HG02798 (cell line): ENCODE measurements around the gene PDE7B.

Experiments used
- ATAC-seq: cut with Tn5 transposase; IDR thresholded peaks from one replicate; pipeline ENCODE4 v1.9.1; 2021; ENCODE audit warnings: mild to moderate bottlenecking; ENCODE audit not compliant: unreplicated experiment, poor library complexity

The PDE7B gene

DNA sequence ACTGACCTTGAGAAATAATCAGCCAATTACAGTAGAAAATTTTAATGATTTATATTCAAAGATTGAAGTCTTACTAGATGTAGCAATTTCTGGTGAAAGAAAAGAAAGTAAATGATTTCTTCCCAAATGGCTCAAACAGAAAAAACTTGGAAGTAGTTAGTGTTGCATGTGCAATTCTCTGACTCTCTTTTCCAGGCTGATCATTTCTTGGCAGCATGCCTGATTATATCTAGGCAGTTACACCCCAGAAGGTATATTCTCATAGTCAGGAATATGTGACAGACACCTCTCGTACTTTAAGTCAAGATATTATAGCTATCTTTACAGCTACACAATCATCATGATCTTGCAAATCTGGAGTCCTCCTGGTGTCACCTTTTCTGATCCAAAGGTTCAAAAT is 122.9 kb downstream of the PDE7B start:
- ATAC-seq, result no peak

DNA sequence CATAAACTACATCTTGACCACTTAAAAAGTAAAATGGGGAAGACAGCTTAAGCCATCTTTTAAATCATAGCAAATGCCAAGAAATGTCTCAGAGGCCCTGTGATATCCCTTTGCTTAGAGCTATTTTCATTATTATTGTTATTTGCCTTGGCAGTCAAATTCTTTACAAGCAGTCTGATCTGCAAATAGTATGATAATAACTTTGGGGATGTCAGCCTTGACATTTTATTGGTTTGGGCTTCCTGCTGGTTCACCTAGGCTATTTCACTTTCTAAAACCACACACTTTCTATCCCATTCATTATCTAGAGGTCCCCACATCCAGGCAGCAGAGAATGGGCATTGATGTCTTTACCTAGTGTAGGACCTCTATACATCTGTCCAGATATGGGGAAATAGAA is 125.1 kb downstream of the PDE7B start:
- ATAC-seq, result no peak

DNA sequence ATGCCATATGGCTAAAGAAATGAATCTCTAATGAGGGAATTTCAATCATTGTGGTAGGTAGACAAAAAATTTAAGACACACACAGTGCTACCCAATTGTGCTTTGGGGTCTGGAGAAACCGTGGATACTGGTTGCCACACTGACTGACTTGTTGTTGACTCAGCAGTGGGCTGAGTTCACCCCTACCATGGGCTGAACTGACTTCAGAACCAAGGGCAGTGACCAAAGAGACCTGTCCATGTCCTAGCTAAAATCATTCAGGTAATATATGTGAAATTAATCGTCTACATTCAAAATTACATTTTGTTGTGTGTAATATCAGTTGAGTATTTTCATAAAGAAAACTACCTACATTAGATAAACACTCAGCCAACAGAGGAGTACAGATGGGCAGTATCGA is 131.6 kb downstream of the PDE7B start:
- no peak for ATAC-seq

DNA sequence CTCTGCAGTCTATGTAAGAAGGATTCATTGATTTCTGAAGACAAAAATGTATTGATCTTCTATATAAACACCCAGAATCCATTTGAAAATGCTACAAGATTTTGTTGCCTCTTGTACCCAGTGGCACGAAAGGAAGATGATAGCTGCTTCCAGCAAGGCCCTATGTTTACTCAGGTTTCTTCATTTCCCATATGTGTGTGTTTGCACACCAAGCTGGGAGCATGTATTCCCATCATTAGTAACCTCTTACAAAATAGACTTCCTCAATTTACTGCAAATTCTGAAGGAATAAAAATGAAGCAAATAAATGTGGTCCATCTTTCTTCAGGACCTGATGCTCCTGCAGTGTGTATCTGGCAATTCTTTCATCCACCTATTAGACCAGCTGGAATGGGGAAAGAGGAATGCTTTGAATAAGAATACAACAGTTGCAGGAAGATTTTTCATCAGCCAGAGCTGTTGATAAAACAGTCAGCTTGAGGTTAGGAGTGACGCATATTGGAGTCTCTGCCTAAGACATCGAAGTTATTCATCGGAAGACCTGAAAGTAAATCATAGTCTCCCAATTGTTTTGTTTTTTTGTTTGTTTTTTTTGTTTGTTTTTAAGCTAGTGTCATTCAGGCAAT is 132.3 kb downstream of the PDE7B start:
- no peak for ATAC-seq

DNA sequence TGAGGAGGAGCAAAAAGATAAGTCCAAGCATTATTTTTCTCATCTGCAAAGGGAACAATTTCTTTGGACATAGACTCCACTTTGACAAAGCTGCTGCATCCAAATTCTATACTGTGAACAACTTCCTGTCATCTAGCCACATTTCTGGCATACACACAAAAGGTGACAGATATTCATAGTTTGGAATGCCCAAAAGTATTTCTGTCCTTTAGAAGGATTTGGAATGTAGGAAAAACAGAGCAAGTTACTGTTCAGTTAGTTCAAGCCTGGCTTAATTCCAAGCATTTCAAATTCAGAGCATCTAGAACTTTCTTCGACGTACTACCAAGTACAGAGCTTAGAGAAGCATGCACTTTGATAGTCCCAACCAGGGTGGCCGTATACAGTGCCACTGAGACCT is 134.0 kb downstream of the PDE7B start:
- no peak for ATAC-seq

DNA sequence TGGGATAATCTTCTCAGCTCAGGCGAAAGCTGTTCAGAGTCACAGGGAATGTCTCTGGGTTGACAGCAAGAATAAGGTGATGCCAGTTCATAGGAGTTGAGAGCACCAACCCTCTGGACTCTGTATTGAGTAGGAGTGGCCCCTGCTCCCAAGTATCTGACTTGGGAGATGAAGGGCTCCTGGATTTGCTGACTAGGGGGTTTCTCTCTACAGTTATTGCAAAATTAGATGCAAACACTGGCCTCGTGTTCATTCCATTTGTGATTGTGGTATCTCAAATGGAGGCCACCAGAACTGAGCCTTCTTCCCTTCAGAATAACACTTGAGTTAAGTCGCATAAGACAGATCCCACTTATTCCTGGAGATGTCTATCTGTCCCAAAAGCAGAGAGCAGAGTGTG is 135.7 kb downstream of the PDE7B start:
- ATAC-seq, result no peak

DNA sequence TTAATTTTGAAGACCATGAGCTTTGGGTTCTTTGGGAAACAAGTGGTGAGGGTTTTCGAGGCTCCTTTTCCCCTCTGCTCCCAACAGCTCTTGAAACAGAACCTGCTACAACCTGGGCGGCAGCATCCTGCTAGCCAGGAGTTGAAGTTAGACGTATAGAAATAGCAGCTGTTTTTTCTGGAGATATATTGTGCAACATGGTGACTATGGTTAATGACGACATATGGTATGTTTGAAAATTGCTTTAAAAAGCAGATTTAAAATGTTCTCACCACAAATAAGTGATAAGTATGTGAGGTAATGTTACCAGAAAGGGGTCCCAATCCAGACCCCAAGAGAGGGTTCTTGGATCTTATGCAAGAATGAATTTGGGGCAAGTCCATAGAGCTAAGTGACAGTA is 138.9 kb downstream of the PDE7B start:
- no peak for ATAC-seq

DNA sequence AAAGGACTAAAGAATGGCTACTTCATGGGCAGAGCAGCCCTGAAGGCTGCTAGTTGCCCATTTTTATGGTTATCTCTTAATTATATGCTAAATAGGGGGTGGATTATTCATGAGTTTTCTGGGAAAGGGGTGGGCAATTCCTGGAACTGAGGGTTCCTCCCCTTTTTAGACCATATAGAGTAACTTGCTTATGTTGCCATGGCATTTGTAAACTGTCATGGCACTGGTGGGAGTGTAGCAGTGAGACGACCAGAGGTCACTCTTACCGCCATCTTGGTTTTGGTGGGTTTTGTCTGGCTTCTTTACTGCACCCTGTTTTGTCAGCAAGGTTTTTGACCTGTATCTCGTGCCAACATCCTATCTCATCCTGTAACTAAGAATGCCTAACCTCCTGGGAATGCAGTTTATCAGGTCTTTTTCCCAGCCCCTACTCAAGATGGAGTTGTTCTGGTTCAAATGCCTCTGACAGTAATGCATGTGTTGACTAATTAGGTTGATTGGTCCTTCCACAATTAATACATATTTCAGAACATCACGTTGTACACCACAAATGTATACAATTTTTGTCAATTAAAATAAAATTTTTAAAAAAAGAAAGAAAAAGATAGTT is 139.5 kb downstream of the PDE7B start:
- no peak for ATAC-seq

DNA sequence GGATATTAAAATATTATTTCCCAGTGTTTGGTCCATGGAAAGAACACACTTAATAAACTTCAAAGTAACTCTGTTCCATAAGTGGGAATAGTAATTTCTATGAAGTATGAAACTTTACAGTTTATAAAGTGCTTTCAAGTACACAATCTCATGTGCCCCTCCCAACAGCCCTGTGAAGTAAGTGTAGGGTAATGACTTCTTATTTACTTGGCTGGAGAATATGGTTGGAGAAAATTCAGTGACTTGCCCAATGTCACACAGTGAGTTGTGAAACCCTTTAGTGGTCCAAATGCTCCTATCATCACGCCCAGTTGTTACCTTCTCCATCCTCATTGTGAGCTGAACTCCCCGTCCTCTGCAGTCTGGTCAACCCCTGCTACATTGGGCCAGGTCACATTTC is 141.2 kb downstream of the PDE7B start:
- ATAC-seq, result no peak

DNA sequence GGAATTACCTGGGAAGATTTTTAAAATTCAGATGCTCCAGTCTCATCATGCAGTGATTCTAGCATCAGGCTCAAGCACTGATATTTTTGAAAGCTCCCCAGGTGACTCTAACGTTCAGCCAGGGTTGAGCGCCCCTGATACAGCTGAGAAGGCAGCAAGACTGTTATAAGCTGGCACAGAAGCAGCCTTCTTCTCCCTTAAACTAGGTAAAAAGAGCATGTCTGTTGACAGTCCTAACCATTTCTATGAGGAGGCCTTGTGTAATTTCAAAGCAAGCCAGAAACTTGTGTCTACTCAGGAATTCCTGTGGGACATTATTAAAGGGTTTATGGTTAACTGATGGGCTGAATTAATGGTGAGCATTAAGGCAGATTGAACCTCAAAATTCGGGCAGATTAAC is 141.9 kb downstream of the PDE7B start:
- no peak for ATAC-seq

DNA sequence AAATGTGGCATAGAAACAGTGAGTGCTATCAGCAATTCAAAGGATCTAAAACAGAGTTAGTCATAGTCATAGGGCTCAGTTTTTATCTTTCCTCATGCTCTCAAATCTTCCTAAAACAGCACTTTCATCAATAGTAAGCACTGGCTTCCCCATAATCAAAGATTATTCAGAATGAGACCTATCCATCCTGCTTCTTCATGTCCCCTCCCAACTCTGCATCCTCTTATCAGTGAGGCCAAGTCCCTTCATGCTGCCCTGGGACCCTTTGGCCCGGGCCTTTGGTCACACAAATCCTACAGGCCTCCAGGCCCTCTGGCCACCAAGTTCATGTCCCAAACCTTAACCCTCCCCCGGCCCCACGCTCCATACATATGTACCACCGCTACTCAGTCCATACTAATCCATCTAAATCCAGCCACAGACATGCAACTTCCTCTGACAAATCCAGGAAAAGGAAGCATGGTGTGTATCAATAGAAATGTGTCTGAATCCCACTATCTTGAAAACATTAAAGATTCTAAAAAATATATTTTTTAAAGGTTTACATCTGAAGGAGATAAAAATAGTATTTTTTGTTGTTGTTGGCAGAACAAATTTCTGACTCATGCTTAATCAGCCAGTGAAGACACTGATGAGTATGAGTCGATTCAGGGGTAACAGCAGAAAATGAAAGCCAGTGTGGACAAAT is 143.5 kb downstream of the PDE7B start:
- no peak for ATAC-seq

DNA sequence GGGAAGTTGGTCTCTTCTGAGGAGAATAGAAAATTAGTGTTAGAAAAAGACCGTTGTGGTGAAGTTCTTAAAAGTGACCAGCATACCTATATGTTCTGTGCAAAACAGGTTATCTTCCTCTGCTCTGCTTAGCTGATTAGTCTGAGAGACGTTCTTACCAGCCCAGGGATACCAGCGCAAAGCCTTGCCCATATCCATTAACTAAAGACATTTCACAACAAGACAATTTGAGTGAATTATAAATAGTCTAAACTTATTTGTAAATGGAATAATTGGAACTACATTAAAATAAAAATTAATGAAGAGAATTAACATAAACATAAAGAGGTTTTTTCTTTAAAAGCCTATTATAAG is 144.0 kb downstream of the PDE7B start:
- ATAC-seq, result no peak

DNA sequence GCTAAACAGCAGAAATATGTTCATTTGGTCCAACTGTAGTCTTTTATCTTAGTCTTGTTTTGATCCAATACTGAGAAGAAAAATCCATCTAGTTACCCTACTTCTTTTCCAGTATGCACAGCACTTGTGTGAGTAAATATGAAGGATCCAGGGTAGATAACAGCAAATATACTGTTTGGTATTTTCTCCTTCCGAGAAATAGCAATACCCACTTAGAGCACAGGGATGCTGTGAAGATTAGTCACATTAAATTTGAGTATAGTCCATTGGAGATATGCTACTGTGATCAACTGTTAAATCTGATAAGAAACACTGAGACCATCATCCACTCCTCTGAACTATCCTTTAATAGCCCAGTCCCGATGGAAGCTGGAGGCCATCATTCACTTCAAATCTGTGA is 145.2 kb downstream of the PDE7B start:
- no peak for ATAC-seq

DNA sequence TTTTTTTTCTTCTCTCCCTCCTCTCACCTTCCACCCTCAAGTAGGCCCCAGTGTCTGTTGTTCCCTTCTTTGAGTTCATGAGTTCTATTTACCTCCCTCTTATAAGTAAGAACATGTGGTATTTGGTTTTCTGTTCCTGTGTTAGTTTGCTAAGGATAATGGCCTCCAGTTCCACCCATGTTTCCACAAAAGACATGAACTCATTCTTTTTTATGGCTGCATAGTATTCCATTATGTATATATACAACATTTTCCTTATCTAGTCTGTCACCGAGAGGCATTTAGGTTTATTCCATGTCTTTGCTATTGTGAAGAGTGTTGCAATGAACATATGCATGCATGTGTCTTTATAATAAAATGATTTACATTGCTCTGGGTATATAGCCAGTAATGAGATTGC is 147.9 kb downstream of the PDE7B start:
- ATAC-seq, result no peak

DNA sequence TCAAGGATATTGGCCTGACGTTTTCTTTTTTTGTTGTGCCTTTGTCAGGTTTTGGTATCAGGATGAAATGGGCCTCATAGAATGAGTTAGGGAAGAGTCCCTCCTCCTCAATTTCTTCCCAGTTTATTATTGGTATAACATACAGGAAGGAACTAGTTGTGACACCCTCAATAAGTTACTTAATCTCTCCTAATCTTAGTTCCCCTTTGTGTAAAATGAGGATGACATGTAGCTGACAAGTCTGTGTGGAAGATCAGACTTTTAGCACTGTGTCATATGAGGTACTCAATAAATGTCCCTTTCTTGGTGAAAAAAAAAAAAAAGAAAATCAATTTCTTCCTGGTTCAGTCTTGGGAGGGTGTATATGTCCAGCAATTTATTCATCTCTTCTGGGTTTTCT is 155.8 kb downstream of the PDE7B start:
- no peak for ATAC-seq

DNA sequence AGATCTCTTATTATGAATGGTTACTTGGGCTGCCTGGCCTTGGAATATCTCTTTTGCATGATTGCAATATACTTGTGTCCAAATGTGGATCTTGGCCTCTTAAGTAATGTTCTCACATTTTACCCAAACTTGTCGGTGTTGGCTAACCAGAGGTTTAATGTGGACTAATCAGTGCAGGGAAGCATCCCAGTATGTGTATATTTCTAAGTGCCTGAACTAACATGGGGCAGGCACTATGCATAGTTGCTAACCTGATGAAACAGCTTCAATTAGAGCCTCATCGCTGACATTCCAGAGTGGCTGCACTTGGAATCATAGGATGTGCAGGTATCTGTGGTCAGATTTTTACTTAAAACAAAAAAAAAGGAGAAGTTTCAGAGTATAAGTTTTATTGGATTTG is 160.0 kb downstream of the PDE7B start:
- no peak for ATAC-seq

DNA sequence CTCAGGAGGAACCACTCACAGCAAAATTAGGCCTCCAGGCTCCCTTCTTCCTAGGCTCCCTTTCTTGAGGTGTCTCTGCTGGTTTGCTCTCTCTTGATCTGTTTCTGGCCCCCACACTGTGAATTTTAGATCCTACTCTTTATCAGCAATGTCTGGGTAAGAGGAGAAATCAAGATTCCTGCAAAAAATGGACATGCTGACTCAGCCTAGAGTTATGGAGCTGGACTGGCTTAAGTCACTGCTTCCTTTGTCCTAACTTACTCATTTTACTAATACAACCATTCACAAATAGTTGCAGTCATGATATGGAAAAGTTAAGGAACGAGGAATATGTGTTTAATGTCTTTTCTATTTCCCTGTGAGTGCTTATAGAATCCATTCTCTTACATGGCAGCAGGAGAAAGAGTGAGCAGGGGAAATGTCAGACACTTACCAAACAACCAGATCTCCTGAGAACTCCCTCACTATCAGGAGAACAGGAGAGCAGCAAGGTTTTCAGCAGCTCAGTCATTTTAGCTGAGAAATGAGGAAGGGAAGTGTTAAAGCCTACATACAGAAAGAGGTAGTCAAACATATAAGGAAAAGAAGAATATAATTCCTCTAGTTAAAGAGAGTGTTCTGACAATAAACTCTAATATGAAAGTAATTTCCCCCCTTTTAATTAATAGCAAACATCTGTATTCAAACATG is 160.8 kb downstream of the PDE7B start:
- no peak for ATAC-seq

DNA sequence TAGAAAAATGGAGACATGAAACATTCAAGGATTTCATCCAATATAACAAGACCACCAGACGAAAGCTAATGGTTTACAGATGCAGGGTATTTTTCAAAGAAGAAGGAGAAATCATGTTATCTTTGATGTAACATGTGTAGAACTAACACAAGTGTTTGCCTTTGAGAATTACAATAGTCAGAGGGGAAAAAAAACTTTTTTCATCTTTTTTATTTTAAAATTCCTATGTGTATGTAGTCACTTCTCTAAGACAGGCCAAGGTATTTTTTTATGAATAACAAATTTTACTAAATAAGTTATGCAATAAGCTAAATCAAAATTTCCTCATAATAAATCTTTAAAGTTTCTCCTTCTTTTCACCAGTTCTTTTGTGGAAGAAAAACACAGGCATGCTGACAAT is 161.4 kb downstream of the PDE7B start:
- no peak for ATAC-seq

DNA sequence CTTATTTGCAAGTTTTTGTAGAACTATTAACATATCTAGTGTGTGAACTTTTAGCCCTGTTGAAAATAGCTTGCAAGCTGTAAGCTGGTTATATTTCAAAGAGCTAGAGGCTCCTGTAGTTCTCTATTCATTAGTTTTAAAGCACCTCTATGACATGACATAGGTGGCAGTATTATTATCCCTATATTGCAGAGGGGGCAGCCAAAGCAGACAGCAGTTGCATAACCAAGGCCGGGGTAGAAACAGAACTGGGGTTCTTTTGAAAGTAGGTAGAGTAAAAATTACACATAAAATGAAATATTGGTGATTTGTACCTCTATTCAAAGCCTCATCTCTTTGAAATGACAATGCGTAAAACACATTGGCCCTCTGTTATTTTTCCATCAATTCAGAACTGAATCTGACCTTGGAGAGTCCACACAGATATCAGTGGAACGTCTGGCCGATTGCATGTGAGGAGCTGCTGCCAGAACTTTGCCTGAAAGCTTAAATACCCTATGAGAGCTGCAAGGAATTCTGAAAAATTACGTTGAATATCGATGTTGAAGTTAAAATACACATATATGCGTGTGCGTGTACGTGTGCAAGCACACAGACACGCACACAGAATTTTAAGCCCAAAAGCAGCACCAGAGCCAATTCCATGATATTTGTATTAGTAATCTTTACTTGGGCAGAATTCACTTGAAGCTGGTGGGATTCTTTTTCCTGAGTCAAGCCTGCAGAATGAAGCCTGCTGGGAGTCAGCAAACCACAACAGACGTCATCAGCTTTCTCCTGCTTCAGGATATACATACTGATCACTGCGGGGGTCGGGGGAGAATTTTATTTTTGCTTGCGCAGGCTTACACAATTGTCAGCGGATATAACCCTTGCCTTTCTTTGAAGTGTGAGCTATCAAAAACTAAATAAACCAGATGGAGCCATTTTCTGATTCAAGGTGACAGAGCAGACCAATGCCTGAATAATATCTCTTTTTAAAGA is 163.2 kb downstream of the PDE7B start:
- no peak for ATAC-seq

DNA sequence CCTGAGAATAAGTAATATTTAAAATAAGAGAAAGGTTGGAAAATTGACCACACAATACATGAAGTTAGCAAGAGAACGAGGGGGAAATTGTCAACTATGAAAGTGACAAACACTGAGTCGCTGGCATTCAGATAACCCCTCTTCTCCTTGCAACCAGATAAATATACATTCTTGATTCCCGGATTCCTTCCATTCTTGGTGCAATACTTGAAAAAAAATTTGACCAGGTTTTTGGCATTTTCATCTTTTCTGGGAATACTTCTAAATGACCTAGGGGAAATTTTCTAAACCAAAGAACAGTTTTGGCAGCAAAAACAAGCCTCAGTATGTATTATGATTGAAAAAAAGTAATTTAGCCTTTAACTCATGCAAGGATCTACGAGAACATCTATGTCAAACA is 164.0 kb downstream of the PDE7B start:
- no peak for ATAC-seq
